Parathyroid adenoma (tissue), 2 donors: Measurements from ENCODE around the gene NTN3.

Experiments used
- H2AFZ ChIP-seq: fragments of 300-600 bp; sonication (generic); one replicate; pipeline ENCODE4 v1.7.0; 2017; ENCODE audit warnings: antibody characterized with exemption, mild to moderate bottlenecking
- H3K27ac ChIP-seq: fragments of 300-600 bp; sonication (generic); one replicate; pipeline ENCODE4 v1.7.0; 2017
- H3K27me3 ChIP-seq: fragments of 300-600 bp; sonication (generic); one replicate; pipeline ENCODE4 v1.7.0; 2017; ENCODE audit warnings: low read length; ENCODE audit not compliant: control insufficient read depth, insufficient read depth
- H3K36me3 ChIP-seq: fragments of 300-600 bp; sonication (generic); one replicate; pipeline ENCODE4 v1.7.0; 2017; ENCODE audit warnings: low read length; ENCODE audit not compliant: control insufficient read depth, insufficient read depth
- H3K4me1 ChIP-seq: fragments of 300-600 bp; sonication (generic); one replicate; pipeline ENCODE4 v1.7.0; 2017; ENCODE audit warnings: control low read depth
- H3K4me2 ChIP-seq: fragments of 300-600 bp; sonication (generic); one replicate; pipeline ENCODE4 v1.7.0; 2017; ENCODE audit warnings: low read length
- H3K4me3 ChIP-seq: fragments of 300-600 bp; sonication (generic); one replicate; pipeline ENCODE4 v1.7.0; 2017; ENCODE audit warnings: low read depth, low read length
- H3K79me2 ChIP-seq: fragments of 300-600 bp; sonication (generic); one replicate; pipeline ENCODE4 v1.7.0; 2017; ENCODE audit warnings: control low read depth
- H3K9ac ChIP-seq: fragments of 300-600 bp; sonication (generic); one replicate; pipeline ENCODE4 v1.7.0; 2017; ENCODE audit warnings: mild to moderate bottlenecking
- H3K9me3 ChIP-seq: fragments of 300-600 bp; sonication (generic); one replicate; pipeline ENCODE4 v1.7.0; 2017; ENCODE audit warnings: low read length; ENCODE audit not compliant: control insufficient read depth
- TF ChIP-seq, protein P1 (sequence below): fragments of 300-600 bp; sonication (generic); IDR thresholded peaks from one replicate; pipeline ENCODE4 v1.7.0; 2017; ENCODE audit warnings: antibody characterized with exemption, mild to moderate bottlenecking
- donor health status: primary hyperparathyroidism.

Gene NTN3

GRCh38 chr16:2512735-2513404, 41.8 kb downstream of the NTN3 start:
- no peaks in the 10 kb centered on the region for H3K27me3 ChIP-seq
- H3K9ac ChIP-seq = peak overlapping the region; percentile 78
- H3K27ac ChIP-seq = peak overlapping the region; percentile 99
- no peaks in the 10 kb centered on the region for H3K9me3 ChIP-seq
- no peaks in the 10 kb centered on the region for H3K36me3 ChIP-seq
- peaks cover 43% of the 10 kb centered on the region for H3K4me1 ChIP-seq
- H3K4me2 ChIP-seq = peak overlapping the region; percentile 98
- peak overlapping the region; percentile 92 for H2AFZ ChIP-seq
- TF ChIP-seq, protein P1, sequence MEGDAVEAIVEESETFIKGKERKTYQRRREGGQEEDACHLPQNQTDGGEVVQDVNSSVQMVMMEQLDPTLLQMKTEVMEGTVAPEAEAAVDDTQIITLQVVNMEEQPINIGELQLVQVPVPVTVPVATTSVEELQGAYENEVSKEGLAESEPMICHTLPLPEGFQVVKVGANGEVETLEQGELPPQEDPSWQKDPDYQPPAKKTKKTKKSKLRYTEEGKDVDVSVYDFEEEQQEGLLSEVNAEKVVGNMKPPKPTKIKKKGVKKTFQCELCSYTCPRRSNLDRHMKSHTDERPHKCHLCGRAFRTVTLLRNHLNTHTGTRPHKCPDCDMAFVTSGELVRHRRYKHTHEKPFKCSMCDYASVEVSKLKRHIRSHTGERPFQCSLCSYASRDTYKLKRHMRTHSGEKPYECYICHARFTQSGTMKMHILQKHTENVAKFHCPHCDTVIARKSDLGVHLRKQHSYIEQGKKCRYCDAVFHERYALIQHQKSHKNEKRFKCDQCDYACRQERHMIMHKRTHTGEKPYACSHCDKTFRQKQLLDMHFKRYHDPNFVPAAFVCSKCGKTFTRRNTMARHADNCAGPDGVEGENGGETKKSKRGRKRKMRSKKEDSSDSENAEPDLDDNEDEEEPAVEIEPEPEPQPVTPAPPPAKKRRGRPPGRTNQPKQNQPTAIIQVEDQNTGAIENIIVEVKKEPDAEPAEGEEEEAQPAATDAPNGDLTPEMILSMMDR = peak; percentile 22
- peak overlapping the region; percentile 72 for H3K4me3 ChIP-seq
- peaks cover 37% of the 10 kb centered on the region for H3K79me2 ChIP-seq

GRCh38 chr16:2513405-2514332, 42.6 kb downstream of the NTN3 start, which contains the start of gene ATP6V0C:
Gene ATP6V0C, plus strand, starts transcription at chr16:2513952. Its CDS starts 152 bp downstream, at chr16:2514104.
- Histone ChIP-seq H3K4me2 (peak within 1 kb of the TSS; percentile 98), H3K27ac (peak within 1 kb of the TSS; percentile 99), H3K4me3 (peak within 1 kb of the TSS; percentile 87), H3K36me3 (no peaks in the 10 kb centered on the region), H3K9me3 (no peaks in the 10 kb centered on the region), H3K9ac (peak within 1 kb of the TSS; percentile 98), H3K79me2 (peaks cover 45% of the 10 kb centered on the region), H3K4me1 (peaks cover 46% of the 10 kb centered on the region), H2AFZ (peak within 1 kb of the TSS; percentile 92), H3K27me3 (no peaks in the 10 kb centered on the region)
- TF ChIP-seq, protein P1 = no peak

GRCh38 chr16:2514333-2515179, 43.5 kb downstream of the NTN3 start:
- peaks cover 52% of the 10 kb centered on the region for H3K4me1 ChIP-seq
- TF ChIP-seq, protein P1 = no peak

GRCh38 chr16:2515180-2515851, 44.2 kb downstream of the NTN3 start:
- H3K4me1 ChIP-seq = peaks cover 53% of the 10 kb centered on the region
- TF ChIP-seq, protein P1 = no peak
- H3K27me3 ChIP-seq = no peaks in the 10 kb centered on the region
- H3K36me3 ChIP-seq = no peaks in the 10 kb centered on the region
- no peaks in the 10 kb centered on the region for H3K9me3 ChIP-seq
- peak overlapping the region; percentile 99 for H3K27ac ChIP-seq
- peaks cover 53% of the 10 kb centered on the region for H3K79me2 ChIP-seq
- H3K9ac ChIP-seq = peak overlapping the region; percentile 77
- peak overlapping the region; percentile 87 for H3K4me3 ChIP-seq
- H2AFZ ChIP-seq = no peak overlapping the region
- peak overlapping the region; percentile 98 for H3K4me2 ChIP-seq

More at GRCh38 chr16:2514333-2515179, 43.5 kb downstream of the NTN3 start:
- Histone ChIP-seq H3K4me3 (peak overlapping the region; percentile 87), H3K79me2 (peaks cover 53% of the 10 kb centered on the region), H3K27ac (peak overlapping the region; percentile 99), H3K9ac (peak overlapping the region; percentile 98), H2AFZ (no peak overlapping the region), H3K27me3 (no peaks in the 10 kb centered on the region), H3K9me3 (no peaks in the 10 kb centered on the region), H3K36me3 (no peaks in the 10 kb centered on the region), H3K4me2 (peak overlapping the region; percentile 98)
